ENCODE results near the gene ORC6.

The ORC6 gene

DNA sequence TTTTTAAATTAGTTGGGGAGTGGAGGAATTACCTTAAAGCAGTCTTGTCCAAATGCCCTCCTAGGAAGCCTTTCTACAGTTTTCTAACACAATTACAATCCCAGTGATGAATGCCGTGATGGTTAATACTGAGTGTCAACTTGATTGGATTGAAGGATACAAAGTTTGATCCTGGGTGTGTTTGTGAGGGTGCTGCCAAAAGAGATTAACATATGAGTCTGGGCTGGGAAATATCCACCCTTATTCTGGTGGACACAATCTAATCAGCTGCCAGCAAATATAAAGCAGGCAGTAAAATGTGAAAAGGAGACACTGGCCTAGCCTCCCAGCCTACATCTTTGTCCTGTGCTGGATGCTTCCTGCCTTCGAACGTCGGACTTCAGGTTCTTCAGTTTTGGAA, 12.2 kb downstream of the ORC6 start:
- DNase-seq, result no peak

DNA sequence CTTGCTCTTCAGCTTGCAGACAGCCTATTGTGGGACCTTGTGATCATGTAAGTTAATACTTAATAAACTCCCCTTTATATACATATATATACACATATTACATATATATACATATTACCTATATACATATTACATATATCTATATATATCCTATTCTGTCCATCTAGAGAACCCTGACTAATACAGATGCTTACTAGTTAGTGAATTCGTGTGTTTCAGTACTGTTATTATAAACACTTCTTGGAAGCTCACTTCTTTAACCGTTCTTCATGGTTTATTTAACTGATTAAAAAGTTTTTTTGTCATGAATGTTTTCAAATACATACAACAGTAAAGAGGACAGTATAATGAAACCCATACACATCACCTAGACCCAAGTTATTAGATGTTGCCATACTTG, 12.6 kb downstream of the ORC6 start:
- no peak for DNase-seq

DNA sequence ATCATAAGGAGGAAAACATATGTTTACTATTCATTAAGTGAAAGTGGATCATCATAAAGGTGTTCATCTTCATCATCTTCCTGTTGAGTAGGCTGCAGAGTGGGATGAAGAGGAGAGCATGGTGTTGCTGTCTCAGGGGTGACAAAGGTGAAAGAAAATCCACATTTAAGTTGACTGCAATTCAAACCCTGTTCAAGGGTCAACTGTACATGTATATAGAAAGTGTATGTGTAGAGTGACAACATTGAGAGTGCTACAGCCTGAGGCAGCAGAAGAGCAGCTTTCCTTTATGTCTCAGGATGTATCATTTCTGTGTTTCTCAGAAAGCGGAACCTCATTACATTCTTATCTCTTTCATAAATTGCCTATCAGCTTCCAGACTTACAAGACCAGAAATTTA, 17.2 kb downstream of the ORC6 start:
- no peak for DNase-seq

DNA sequence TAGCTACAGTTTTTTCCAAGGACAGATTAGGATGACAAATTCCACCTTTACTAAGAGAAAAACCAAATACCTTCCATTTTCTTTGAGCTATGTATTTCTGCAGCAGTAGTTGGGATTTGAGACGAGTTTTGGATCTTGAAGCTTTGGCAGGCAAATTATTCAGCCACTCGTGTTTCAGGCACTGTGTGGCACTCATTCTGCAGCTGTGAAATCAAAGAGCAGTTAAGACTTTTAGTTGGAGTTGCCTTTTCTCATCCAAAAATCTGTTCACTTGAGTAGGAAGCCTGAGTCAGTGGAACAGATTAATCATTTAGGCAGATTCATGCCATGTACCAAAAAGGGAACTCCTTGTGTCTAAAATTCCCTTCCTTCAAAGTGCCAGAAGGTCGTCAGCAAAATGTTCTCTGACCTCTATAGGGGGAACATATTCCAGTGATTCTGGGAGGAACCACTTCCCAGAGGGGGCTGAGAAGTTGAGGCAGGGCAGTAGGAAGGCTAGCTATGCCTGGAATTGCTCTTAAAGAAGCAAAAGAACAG, 20.1 kb downstream of the ORC6 start:
- DNase-seq, result no peak

DNA sequence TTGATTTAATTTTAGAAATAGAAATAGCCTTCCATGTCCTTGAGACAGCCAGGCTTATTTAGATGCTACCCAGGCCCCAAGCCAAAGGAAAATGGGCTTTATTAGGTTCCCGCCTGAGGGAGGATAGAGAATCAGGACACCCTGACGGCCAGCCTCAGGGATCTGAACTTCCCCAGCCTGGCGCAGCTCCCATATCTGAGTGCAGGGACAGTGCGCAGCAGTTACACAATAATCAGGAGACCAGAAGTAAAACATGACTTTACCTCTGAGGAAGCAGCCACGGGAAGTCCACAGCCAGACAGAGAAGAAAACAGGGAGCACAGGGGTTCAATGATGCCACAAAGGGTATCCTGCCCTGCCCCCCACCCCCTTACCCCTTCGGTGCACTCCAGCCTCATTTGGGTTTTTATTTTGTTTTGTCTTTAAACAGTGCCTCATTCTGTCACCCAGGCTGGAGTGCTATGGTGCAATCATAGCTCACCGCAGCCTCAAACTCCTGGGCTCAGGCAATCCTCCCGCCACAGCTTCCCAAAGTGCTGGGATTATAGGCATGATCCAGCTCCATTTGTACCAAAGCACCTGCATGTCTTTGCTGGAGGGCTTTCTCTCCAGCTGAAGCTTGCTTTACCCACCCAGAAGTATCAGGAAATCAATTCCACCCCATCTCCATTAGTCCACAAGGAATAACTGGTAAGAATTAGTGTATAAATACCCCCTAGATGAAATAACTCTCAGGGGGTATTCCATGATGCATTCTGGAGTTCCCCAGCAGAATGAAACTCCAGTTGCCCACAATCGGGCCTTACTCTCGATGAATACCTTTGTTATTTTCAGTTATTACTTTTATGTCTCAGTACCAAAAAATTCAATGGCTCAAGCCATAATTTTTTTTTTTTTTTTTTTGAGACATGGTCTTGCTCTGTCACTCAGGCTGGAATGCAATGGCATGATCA, 21.9 kb downstream of the ORC6 start:
- no peak for DNase-seq

DNA sequence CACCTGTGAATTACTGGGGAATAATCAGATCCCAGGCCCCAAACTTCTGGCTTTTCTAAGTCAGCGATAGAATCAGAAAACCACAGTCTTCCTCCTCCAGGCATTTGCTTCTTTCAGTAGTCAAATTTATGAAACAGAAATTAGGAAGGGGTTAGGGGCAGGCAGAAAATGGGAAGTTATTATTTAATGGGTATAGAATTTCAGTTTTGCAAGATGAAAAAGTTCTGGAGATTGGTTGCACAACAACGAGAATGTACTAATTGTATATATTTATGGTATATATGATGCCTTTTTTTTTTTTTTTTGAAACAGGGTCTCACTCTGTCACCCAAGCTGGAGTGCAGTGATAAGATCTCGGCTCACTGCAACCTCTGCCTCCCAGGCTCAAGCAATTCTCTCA, 23.5 kb downstream of the ORC6 start:
- DNase-seq, result no peak

DNA sequence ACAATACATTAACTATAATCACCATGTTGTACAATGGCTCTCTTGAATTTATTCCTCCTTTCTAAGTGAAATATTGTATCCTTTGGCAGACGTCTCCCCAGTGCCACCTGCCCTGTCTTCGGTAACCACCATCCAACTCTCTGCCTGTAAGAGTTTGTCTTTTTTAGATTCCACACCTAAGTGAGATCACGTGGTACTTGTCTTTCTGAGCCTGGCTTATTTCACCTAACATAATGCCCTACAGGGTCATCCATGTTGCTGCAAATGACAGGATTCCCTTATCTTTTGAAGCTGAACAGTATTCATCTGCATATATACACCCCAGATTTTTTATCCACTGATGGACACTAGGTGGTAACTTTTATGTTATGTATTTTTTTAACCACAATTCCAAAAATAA, 24.2 kb downstream of the ORC6 start:
- DNase-seq, result no peak

DNA sequence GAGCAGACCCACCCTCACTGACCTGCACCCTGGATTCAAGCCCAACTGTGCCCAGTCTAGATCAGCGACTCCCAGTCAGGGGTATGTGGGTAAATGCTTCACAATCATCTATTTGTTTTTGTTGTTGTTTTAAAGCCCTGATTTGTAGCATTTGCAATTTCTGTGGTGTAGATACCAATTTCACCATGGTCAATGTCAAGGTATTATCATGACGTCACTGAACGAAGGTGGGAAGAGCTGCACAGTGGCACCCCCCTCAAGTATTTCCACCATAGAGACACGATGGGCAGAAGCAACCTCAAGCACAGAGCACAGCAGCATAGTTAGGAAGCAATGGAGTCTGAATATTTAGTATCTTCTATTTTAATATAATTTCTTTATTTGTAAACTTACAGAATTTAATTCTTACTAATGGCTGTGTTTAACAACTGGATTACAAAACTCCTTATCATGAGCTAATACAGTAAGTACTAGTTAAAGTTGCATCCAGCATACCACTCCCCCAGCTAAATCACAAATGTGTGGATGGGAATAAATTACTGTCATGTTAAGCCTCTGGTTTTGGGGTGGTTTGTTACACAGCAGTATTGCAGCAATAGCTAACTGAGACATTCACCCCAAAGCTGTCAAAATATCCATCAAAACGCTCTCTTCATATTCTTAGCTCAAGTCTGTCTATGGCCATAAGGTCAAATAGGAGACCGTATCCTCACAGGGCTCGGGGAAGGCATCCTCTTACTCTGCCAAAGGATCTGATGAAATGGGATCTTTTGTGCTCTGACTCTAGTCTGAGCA, 25.5 kb downstream of the ORC6 start:
- no peak for DNase-seq

DNA sequence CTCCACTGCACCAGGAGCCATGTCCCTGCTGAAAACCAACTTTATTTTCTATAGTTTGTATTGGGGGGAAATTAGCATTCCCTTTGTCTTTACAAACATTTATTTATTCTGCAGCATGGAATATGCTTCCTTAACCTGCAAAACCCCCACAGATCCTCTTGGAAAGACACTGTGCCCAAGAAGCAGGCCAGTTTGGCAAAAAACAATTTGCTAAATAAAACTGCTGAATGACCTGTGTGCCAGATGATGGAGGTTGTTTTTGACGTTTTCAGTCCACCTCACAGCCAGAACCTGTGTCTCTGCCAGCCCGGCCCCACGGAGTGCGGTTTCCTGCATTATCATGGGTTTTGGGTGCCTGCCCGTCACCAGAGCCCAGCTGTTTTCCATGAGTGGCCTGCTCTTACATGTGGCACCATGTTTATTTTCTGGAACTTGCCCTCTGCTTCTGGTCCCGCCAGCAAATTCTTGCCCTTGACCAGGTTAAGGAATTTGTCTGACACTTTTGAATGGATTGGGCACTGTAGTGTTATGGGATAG, 26.4 kb downstream of the ORC6 start:
- no peak for DNase-seq

DNA sequence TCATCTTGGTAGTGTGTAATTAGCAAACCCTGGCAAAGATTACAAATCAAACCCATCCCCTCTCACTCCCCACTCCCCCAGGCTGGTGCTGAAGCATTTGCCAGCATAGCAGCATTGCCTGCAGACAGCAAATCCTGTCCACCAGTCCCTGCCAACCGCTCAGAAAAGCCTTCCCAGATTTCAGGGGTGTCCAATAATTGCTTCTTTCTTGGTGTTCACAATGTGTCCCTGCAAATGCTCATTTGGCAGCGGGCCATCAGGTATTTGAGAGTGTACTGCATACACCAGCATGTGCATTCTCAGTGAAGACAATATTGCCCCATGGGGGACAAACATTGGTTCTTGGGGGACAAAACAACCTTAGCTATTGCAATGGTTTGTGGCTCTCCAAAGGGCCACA, 28.2 kb downstream of the ORC6 start:
- no peak for DNase-seq

DNA sequence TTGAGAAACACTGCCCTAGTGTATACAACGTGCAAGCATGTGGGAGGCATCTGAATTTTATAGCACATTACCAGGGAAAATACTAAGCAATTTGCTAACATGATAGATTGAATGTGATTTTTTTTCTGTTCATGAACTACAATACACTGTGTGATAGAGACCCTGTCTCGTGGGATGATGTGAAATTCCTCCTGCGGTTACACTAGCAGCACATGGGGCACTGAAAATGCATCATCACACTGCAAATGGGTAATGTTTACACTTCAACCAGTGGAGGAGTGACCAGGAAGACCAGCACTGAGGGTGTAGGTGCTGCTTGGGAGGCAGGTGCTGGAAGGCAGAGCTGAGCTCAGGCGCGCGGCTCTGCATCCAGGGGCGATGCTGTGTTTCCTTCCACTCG, 28.8 kb downstream of the ORC6 start:
- DNase-seq, result no peak

DNA sequence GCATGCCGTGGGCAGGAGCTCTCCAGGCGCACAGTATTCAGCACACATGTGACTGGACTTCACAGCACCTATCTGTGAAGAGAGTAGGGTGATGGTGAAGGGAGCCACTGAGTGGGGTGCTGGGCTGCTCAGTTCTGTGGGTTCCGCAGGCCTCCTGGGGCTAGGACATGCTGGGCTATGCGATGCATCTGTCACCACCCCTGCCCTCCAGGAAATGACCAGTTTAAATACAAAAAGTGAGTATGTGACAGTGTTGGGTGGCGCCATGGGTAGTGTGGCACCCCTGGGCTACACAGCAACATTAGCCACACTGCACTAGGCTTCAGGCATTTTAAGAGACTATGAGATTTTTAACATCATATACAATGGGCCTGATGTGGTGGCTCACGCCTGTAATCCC, 30.1 kb downstream of the ORC6 start:
- no peak for DNase-seq

DNA sequence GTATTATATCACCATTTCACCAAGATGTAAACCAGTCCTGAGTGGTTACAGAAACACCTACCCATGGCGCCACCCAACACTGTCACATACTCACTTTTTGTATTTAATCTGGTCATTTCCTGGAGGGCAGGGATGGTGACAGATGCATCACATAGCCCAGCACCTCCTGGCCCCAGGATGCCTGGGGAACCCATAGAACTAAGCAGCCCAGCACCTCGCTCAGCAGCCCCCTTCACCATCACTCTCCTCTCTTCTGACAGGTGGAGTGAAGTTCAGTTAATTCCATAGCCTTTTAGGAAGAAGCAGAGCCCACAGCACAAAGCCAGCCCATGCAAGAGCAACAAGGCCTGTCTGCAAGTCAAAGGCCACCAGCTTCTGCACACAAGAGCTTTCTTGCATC, 31.2 kb downstream of the ORC6 start:
- DNase-seq, result no peak

DNA sequence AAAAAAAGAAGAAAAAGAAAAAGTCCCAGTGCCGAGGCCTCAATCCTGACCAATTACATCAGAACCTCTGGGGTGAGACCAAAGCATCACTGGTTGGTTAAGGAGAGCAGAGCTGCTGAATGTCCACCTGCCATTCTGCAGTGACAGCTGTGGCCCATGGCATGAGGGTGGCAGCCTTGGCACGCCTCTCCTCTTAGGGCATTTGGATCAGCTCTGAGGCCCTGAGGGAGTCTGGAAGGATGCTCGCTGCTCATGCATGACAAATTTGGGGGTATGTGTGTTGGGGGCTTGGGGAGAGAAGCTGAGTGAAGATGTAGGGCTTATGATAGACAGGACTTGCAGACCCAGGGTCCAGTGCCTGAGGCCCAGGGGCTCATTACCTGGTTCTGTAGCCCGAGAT, 32.4 kb downstream of the ORC6 start:
- DNase-seq, result no peak

DNA sequence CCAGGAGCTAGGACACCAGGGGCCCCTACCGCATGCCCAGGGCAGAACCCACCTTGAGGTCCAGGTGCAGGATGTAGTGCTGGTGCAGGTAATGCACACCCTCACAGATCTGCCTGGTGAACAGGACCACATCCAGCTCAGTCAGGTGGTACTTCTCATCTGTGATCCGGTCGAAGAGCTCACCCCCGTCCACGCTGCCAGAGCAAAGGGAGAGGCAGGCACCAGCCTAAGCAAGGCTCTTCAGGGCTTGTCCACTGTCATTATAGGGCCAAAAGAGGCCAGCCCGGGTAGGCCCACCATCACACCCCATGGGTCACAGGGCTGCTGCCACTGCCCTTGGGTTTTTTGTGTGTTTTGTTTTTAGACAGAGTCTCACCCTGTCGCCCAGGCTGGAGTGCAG, 37.7 kb downstream of the ORC6 start:
- no peak for DNase-seq

DNA sequence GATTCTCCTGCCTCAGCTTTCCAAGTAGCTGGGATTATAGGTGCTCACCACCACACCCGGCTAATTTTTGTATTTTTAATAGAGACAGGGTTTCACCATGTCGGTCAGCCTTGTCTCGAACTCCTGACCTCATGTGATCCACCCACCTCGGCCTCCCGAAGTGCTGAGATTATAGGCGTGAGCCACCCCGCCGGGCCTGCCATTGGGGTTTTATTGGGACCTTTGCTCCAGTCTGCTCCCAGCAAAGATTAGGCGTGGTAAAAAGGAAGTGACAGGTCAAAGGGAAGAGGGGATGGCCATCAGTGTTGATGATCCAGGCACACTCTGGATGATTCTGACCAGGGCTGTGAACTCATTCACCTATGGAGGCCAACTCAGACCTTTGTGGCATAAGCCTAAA, 38.2 kb downstream of the ORC6 start:
- DNase-seq, result no peak

DNA sequence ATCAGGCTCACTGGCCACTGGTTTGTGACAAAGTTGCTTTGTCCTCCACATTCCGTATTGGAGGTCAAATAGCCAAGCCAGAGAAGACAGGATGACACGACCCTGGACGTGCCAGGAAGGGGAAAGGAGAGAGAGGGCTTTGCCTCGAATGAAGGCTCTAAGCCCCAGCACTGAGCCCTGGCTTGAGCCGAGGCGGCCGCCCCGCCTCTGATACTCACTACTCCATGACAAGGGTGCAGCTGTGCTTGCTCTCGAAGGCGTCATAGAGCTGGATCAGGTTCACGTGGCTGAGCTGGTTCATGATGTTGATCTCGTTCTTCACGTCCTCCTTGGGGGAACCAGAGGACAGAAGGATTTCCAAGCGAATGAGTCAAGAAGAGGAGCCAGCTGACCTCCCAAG, 39.3 kb downstream of the ORC6 start:
- no peak for DNase-seq

DNA sequence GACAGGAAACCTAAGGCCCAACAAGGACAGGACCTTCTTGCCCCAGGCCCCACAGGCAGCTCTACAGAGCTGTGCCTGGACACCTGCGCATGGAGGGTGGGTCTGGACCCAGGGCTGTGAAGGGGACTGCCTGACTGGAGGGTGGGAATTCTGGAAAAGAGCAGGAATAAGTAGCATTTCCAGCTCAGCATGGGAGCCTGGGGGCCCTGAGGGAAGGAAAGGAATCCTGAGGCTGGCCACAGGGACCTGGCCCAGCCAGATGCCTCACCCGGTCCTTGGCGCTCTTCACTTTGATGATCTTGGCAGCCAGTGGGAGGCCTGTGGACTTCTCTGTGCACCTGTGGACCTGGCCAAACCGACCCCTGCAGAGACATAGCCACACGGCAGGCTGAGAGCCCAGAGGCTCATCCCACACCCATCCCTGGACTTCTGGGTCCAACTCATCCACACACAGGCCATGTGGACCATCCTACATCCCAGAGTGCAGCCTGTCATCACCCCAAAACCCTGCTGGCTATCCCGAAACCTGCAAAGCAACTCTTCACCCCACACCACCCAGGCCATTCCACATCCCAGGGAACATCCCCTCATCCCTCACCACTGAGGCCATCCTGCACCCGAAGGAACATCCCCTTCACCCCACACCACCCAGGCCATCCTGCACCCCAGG, 40.0 kb downstream of the ORC6 start:
- no peak for DNase-seq

DNA sequence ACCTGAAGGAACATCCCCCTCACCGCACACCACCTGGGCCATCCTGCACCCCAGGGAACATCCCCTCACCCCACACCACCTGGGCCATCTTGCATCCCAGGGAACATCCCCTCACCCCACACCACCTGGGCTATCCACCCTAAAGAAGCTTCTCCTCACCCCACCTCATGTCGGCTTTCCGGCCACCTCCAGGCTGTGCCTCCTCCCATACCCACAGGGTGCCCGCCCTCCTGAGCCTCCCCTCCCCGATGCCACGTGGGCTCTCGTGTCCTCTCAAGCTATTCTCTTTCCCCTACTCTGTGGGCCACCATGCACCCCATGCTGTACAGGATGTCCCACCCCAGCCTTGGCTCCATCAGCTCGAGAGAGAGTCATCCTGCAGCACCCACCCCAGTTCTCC, 40.7 kb downstream of the ORC6 start:
- DNase-seq, result no peak

DNA sequence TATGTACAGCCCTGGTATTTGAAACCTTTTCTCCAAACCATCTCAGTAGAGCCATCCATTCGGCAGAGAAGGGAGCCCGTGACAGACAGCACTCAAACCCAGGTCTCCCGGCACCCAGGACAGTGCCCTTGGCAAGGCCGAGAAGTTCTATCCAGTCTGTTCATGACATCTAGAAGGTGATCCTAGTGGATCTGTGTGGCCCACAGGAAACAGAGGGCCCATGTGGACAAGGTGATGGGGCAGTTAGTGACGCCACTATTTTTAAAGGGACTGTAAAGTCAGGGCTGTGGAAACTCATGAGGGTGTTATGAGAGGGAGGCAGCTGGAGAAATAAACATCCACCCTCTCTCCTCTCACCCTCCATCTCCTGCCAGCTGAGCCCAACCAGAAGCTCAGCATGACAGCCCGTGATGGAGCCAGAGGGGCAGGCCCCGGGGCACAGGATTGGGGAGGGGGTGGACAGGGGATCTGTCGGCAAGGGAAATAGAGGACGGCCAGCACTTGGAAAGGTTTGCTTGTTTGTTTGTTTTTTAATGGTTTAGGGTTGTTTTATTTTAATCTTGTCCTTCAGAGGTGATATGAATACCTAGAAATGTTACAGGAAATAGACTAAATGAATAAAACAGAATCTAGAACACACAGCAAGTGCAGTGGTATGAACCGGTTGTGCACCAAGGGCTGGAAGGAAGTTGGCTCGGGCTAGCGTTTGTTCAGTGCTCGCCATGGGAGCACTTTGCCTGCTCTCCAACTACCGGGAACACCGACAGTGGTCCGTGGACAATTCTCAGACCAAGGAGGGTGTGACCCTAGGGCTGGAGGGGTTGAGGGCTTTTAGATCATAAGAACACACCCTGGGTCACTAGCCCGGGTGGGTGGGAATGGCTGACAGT, 41.6 kb downstream of the ORC6 start:
- DNase-seq, result no peak

DNA sequence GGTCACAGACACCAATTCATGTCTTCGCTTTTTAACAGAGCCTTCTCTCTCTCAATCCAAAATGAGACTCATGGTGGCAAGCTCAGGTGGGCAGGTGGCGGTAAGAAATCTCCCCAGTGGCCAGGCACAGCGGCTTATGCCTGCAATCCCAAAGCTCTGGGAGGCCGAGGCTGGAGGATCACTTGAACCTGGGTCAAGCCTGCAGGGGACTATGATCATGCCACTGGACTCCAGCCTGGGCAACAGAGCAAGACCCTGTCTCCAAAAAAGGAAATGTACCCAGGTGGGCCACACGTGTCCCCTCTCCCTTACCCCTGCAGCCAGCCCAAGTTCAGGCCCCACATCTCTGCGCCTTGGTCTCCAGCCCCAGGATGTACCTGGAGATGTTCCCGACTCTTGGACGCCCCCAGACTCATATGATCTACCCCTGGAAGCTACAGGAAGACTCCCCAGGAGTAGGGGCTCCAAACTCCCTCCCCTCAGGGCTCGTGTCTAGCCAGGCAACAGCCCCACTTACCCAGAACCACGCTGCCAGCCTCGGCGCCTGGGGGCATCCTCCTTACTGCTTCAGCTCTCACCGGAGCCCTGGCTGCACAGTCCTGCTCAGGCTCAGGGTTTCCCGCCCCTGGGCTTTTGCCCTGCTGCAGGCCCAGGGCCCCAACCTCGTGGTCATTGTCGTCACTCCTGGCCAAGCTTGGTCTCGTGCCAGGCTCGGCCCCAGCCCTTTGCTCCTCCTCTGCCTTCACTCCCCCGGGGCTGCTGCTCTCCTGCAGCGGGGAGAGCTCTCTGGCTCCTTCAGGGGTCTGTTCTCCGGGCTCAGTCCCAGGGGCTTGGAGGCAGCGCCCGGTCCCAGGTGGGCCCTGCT, 42.5 kb downstream of the ORC6 start:
- no peak for DNase-seq

Measured in effector CD8-positive, alpha-beta T cell (primary cell).